ENCODE measurements around the gene PSAT1.
"Not testable (repeated sequence)": the region's sequence is repeated elsewhere in the genome, so short reads cannot be mapped to it uniquely, and the experiment has no call there.

PSAT1 gene

DNA sequence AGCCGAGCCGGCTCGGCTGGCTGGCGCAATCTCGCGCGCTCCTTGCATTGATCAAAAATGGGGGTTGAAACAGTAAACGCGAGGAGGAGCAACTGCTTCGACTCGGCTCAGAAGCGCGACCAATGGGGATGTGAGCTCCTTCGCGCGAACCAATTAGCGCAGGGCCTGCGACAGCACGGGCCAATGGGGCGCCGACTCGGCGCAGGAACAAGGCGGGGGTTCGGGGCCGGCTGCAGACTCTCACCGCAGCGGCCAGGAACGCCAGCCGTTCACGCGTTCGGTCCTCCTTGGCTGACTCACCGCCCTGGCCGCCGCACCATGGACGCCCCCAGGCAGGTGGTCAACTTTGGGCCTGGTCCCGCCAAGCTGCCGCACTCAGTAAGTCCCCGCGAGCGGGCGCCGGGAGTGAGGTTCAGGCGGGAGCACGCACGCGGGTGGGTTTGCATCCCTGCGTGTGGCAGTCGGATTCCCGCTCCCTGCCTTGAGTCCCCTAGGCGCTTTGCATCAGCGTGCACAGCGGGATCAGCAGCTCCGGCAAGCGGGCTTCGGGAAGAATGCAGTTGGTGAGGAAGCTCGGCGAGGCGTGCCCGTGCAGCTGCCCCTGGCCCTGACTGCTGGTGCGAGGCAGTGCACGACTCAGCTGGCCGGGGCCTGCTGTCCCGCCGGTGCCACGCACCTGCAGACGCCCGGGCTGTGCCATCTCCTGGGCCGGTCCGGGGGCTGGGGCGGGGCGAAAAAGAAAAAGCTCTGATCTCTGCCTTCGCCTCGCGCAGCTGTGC, at the start of gene PSAT1:
PSAT1 (plus strand) TSS at position 233 of the 779 bp plus-strand sequence; CDS start at position 319, 86 bp downstream.
- DNase-seq (ENCODE audit: low spot score): peak; percentile 96

DNA sequence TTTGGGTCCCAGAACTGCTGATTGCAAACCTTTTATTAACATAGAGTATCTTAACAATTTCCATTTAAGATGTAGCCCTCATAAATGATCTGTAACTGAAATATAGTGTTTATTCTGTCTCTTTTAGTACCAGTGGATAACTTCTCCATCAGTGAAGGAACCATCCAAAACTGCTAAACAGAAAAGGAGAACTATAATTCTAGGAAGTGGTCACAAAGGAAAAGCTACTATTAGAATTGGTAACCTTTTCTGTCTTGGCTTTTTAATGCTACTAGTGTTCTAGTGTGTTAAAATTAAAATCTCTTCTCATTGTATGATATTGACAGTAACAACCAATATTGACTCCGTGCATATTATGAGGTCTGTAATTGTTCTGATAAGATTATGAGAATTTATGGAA, 48.3 kb upstream of the PSAT1 start:
- DNase-seq (ENCODE audit: low spot score): no peak

DNA sequence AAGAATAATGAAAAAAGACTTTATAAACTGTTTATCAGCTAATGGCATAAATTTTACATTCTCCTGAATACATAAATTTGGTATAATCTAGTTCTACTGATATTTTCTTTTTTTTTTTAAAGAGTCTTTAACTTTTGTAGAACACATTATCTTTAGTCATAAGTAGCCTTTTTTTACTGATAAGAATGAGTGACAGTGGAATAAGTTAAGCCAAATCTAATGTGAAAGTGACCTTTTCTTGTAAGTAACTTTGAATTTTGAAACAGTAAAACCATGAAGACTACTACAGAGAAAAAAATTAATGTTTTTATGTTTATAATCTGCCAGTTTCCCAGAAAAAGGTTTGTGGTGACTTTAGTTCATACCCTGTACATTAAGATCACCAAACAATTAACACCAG, 47.4 kb upstream of the PSAT1 start:
- DNase-seq (ENCODE audit: low spot score): no peak

DNA sequence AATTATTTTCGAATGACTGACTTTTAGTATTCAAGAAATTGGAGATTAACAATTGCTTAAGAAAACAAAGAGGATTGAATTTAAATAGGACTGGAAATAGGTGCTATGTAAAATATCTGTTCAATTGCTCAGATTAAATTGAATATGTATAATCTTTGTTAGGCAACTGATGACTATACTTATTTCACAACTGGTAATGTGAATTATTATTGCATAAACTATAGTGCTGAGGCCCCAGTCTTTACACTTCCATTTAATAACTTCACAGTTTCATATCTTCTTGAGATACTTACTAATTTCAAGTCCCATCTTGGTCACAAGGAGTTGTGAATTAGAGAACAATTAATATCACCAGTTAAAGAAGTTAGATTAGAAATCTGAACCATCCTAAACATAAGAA, 44.3 kb upstream of the PSAT1 start:
- DNase-seq (ENCODE audit: low spot score): no peak

DNA sequence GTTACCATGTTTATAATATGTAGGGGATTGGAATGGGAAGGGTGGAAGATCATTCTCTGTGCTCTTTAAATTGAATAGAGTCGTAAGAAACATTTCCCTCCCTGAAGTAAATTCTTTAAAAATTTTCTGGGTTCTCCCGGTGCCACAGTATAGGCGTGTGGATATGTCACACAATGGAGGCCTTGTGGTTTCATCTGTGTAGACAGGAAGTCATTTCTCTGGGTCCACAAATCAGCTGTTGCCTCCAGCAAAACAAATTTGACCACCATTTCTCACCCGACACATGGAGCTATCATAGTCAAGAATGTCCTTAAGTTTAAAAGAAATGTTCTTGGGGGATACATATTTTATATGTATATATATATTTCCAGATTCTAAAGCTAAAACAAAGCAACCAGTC, 43.6 kb upstream of the PSAT1 start:
- no peak for DNase-seq (ENCODE audit: low spot score)

DNA sequence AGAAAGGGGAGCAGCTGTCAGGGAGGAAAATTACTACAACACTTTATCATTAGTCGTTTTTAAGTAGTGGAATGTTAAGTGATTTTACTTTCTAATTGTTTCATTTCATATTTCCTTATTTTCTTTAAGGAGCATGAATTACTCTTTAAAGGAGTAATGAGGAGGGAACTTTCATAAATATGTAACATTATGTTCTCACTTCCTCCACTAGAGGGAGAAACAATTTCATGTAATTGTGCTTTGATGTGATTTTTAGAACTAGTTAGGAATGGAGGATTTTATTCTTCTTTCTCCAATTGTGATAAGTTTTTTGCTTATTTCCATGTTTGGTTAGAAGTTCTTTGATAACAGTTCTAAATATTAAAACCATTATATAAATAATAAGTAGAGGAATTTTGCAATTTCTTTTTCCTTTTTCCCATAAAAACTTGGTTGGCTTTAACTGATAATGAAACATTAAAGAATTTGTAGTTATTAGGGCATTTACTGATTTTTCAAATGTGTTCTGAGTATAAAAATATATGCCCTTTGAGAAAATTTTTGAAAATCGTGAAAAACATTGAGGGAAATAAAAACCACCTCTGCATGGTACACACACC, 35.4 kb upstream of the PSAT1 start:
- DNase-seq (ENCODE audit: low spot score): peak; percentile 25

DNA sequence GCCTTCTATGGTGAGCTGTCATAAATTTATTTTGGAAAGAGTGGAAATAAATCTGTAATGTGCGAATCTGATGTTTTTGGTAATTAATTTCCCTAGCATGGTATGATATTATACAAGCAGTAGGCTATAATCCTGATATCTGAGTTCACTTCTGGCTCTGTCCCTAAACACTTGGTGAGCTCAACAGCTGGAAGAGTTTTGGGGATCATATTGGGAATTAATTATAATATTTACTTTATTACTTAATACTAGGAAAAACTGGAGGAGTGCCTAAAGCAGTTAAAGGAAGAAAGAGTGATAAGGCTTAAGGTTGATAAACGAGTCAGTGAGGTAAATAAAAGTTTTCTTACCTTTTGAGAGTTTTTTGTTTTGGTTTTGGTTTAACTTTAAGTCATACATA, 34.3 kb upstream of the PSAT1 start:
- DNase-seq (ENCODE audit: low spot score): no peak

DNA sequence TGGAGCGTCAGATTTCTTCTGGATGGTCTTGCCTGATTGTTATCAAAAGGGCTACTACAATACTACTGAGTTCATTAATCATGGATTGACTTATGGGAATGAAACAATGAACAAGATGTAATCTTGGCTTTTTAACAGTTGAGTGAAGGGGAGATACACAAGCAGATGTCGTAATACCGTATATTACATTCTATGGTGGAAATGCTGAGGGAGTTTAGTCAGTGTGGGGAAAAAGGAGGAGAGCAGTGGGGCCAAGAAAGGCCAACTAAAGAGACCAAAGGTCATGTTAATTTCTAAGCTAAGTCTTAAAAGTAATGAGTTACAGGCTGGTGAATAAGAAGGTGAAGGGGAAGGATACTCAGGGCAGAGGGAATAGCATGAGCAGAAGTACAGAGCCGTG, 29.0 kb upstream of the PSAT1 start:
- DNase-seq (ENCODE audit: low spot score): no peak

DNA sequence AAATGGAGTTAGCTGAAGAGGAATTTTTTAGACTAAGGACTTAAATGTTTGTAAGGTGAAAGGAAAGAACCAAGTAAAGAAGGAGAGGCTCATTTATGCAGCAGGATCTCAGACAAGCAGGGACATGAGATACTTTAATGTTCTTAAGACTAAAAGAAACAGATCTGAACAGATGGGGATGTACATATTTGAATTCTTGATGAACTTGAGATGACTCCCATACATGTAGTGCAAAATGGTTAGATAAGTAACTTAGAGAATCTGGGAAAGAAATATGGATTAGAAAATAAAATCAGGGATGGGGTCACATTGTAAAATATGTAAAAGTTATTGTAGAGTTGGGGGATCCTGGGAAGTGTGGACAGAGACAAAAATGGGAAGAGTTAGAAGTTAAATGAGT, 27.1 kb upstream of the PSAT1 start:
- DNase-seq (ENCODE audit: low spot score): no peak

DNA sequence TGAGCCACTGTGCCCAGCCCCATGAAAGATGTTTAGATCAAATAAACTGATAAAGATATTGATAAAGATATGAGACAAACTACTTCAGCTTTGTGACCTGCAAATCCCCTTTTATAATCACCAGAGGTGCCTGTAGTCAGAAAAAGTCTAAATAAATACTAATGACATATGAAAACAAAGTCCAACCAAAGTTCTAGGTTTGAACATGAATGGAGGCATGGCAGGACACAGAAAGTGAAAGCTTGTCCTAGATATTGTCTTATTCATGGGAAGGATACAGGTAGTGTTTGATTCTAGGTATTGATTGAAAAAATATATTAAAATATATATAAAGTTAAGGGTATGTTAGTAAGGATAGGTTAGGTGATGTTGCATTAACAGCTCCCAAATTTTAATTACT, 24.6 kb upstream of the PSAT1 start:
- DNase-seq (ENCODE audit: low spot score): no peak

DNA sequence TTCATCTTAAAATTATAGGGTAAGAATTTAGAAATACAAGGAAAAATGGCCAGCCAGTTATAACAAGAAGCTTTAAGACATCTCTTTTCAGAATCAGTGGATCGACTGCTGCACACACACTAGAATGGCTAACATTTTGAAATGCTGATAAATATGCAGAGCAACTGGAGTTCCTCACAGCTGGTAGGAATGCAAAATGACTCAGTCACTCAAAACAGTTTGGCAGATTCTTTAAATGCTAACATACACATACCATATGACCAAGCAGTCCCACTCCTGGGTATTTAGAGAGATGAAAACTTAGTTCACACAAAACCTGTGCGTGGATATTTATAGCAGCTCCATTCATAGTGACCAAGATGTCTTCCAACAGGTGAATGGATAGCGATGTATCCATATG, 23.2 kb upstream of the PSAT1 start:
- DNase-seq (ENCODE audit: low spot score): no peak

DNA sequence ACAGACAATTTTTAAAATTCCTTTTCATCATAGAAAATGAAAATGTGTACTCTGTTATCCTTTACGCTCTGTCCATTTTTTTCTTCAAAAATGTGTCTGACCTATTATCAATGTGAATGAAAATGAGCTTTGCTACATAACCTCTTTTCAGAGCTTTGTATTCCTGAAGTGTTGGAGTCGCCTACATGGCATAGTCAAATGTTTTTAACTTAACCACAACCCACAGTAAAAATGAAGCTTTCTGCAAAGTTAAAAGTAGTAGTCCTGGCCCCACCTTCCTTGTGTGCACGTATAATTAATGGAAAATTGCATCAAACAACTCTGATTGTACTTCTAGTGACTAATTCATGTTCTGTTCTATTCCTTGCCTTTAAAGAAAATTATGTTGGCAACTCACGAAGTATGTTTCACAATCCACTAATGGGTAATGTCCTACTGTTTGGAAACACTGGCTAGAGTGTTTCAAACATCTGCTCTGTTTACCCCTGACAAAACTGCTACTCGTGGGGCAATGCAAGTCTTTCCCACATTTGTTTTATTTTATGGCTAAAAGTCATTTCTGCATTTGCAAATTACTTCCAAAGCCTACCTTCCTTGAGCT, 18.6 kb upstream of the PSAT1 start:
- DNase-seq (ENCODE audit: low spot score): no peak

DNA sequence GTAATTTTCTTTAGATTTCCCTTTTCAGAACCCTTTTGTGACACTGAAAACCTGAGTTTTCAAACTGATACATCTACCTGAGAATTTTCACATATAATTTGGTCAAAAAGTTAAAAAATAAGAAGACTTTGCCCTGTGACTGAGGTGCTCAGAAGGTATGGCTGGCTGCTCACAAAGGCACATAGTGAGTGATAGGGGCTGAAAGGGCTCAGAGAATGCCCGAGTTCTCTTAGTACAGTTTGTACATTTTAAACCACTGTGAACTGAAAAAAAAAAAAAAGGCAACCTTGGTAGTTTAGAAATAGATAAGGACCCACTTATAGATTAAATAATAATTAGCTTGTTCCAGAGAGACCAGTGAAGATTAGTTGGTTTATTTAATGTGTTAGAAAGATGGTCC, 18.1 kb upstream of the PSAT1 start:
- DNase-seq (ENCODE audit: low spot score): no peak

DNA sequence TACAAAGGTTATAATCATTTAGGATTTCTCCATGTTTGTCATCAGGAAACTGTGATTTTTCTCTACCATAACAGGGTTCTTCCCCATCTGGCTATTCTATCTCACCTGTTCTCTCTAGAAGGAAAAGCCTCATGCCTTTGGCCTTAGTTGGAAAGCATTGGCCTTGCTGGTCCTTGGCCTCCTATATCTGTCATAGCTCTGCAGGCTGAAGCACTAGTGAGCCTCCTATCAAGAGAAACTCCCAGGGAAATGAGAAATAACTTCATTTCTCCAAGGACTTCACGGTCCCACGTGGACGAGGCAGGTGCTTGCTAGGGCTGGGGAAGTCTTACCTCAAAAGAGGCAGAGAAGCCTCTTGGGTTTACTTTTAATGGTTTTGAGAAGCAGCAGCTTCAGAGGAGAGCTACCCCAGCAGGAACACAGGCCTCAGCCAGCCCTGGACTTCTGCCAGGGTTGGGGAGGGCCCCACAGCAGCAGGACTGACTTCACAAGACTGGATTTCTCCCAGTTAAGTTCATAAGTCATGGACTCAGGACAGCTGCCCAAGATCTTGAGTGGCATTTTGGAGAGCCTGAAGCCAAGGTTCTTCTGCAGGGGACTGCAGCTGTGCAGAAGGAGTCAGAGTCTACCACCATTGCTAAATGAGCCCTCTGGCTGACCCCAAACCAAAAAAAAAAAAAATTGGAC, 15.8 kb upstream of the PSAT1 start:
- no peak for DNase-seq (ENCODE audit: low spot score)

DNA sequence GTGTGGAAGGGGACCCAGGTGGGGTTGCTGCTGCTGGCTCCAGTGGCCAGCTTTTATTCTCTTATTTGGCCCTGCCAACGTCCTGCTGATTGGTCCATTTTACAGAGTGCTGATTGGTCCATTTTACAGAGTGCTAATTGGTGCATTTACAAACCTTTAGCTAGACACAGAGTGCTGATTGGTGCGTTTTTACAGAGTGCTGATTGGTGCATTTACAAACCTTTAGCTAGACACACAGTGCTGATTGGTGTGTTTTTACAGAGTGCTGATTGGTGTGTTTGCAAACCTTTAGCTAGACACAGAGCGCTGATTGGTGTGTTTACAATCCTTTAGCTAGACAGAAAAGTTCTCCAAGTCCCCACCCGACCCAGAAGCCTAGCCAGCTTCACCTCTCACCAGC, 12.7 kb upstream of the PSAT1 start:
- not testable (repeated sequence) for DNase-seq (ENCODE audit: low spot score)

DNA sequence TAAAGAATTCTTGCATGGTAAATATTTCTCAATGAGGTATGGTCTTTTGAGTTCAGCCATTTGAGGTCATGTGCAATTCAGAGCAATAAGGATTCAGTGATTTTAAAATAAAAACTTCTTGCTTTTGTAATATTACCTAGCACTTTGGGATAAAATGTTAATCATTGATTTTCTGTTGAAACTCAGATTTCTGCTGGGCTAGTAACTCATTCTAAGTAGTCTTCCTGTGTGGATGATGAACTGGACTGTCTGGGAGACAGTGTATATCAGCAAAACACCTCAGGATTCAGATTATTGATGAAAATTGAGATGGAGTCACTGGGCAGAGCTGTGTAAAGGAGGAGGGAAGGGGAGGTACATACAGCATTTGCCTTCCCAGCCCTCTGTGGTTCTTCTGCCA, 10.8 kb upstream of the PSAT1 start:
- no peak for DNase-seq (ENCODE audit: low spot score)

DNA sequence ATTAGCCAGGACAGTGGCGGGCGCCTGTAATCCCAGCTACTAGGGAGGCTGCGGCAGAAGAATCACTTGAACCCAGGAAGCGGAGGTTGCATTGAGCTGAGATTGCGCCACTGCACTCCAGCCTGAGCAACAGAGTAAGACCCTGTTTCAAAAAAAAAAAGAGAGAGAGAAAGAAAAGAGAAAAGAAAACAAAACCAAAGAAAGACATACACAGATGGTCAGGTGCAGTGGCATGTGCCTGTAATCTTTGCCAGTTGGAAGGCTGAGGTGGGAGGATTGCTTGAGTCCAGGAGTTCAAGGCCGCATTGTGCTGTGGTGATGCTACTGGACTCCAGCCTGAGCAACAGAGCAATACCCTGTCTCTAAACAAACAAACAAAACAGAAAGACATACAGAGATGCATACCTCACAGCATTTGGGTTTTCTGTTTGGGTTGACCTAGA, 10.0 kb upstream of the PSAT1 start:
- DNase-seq (ENCODE audit: low spot score): no peak

DNA sequence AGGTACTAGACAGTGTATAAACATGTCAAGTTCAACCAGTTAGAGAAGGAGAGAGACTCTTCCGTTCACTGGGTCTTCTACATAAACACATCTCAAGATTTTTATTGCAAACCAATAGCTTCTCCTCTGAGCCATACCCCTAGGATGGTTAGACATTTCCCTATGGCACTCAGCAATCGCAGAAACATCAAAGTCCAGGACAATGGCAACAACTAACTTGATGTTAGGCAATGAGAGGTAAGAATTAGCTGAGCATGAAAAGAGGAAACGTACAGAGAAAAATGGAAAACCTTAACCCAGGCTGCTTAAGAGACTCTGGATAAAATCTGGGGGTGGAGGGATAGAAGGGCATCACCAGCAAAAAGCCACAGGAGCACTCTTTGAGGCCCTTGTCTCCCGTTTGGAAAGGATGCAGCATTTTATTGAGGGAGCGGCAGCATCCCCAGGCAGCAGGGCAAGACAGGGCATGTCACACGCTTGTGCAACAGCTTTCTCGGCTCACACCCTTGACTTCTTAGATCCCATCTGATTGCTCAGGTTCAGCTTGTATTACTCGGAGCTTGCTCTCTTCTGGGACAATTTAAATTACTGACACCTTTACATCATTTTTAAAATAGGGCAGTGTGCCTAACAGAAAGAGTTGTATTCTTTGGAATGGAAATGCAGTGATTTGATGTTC, 8.6 kb upstream of the PSAT1 start:
- DNase-seq (ENCODE audit: low spot score): no peak

DNA sequence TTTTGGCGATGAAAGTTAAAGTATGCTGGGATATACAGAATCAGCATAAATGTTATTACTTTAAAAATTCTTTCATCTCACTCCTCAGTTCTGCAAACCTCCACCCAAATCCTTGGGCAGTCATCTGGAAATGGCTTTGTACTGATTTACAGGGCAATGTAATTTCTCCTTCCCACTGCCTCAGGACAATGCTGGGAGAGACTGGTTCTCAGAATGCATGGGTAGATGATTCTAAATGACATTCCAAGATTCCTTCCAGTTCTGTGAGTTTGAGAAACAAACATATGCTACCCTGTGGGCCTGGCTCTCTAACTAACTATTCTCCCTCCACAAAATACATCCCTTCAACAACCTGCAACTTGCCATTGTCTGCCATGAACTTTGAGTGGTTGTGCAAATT, 7.5 kb upstream of the PSAT1 start:
- DNase-seq (ENCODE audit: low spot score): no peak

DNA sequence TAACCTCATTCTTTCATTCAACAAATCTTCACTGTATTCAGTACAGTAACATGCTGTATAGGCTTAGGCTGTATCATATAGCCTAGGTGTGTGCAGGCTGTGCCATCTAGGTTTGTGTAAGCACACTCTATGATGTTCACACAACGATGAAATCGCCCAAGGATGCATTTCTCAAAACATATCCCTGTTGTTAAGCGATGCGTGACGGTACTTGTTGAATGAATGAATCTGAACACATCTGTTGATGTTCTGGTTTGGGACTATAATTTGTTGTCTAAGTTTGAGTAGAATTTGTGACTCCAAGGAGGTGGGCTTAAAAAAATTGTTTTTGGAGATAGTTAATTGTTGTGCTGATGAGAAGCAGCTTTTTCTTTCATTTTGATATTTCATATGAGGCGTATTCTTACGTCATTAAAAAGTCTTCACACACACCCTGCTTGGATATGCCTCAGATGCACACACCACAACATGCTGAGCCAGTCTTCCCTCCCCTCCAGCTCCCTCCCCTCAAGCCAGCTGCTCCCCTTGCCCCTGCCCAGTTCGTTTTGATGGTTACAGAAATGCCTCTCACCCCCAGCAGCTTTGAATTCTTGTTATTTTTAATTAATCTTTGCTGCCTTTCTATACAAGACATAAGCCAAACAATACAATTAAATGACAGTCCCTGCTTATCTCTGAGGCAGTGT, 5.5 kb upstream of the PSAT1 start:
- DNase-seq (ENCODE audit: low spot score): no peak

DNA sequence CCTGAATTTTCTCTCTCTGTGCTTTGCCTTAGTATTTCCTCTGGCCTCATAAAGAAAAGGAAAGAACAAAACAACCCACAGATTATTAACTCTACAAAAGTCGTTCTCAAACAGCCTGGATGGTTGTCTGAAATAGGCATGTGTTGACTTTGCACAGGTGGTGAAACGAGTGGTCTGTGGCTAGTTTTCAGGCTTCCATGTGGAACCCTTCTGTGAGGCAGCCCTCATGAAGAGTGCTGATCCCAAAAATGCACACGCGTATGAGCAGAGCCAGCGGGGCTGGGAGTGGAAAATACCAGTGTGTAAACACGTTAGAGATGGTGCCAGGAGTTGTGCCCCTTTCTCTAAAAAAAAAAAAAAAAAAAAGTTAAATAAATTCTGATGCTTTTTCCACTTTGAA, 4.9 kb upstream of the PSAT1 start:
- DNase-seq (ENCODE audit: low spot score): no peak

Measured in activated CD4-positive, alpha-beta T cell treated with anti-CD3 and anti-CD28 coated beads, Interleukin-2, Interleukin-4, amounts not matched to agents 100 ng/mL and 50 ng/mL, durations not matched to agents 16 hours and 8 hours (primary cell).